ENCODE results near the gene HTT. TPM values are rescaled to one million over a fixed set of nuclear protein-coding genes. Genes with fewer than 3 reads are reported as not detected.

The HTT gene
- total RNA-seq, 2 experiments from 2014 or later: 72.0 to 83.7 TPM

- Mint-ChIP-seq H3K4me3 (no peak overlapping the region), H3K36me3 (ENCODE audit: low read depth) (peaks cover 47% of the 10 kb centered on the region), H3K4me1 (peaks cover 20% of the 10 kb centered on the region), H3K9me3 (no peaks in the 10 kb centered on the region), H3K27me3 (no peaks in the 10 kb centered on the region), H3K27ac (peak overlapping the region; percentile 67)
- ChIA-PET CTCF (interaction anchor here (0.8 to 1.6 kb wide), 4 partner anchors 7 to 61 kb away, joined by 3 read pairs; no protein-coding TSS in a partner anchor), POLR2A (no interaction called here)
- no peak for DNase-seq
These were observed 144.6 kb downstream of the HTT start for GRCh38 chr4:3218824-3219760.

GRCh38 chr4:3219761-3220475 is 145.4 kb downstream of the HTT start:
- H3K36me3 Mint-ChIP-seq (ENCODE audit: low read depth): peaks cover 43% of the 10 kb centered on the region
- ChIA-PET CTCF (interaction anchor here (0.8 to 1.2 kb wide), 2 partner anchors 52 to 62 kb away, joined by 3 read pairs; no protein-coding TSS in a partner anchor), POLR2A (no interaction called here)
- DNase-seq: no peak
- H3K9me3 Mint-ChIP-seq: no peaks in the 10 kb centered on the region
- H3K27ac Mint-ChIP-seq: peak overlapping the region; percentile 67
- H3K27me3 Mint-ChIP-seq: no peaks in the 10 kb centered on the region
- H3K4me1 Mint-ChIP-seq: peaks cover 20% of the 10 kb centered on the region
- no peak overlapping the region for H3K4me3 Mint-ChIP-seq

GRCh38 chr4:3220476-3221183 is 146.1 kb downstream of the HTT start:
- no peak for DNase-seq
- ChIA-PET POLR2A (no interaction called here), CTCF (no interaction called here)
- Mint-ChIP-seq H3K9me3 (no peaks in the 10 kb centered on the region), H3K4me1 (peaks cover 20% of the 10 kb centered on the region), H3K36me3 (ENCODE audit: low read depth) (peaks cover 39% of the 10 kb centered on the region), H3K4me3 (no peak overlapping the region), H3K27me3 (no peaks in the 10 kb centered on the region), H3K27ac (peak overlapping the region; percentile 11)

GRCh38 chr4:3221184-3221494 is 146.7 kb downstream of the HTT start:
- no peaks in the 10 kb centered on the region for H3K9me3 Mint-ChIP-seq
- CTCF ChIA-PET: no interaction called here
- H3K27ac Mint-ChIP-seq: no peak overlapping the region

GRCh38 chr4:3221996-3222395 is 147.5 kb downstream of the HTT start:
- CTCF ChIA-PET: no interaction called here
- peaks cover 20% of the 10 kb centered on the region for H3K4me1 Mint-ChIP-seq
- no peaks in the 10 kb centered on the region for H3K9me3 Mint-ChIP-seq
- H3K36me3 Mint-ChIP-seq (ENCODE audit: low read depth): peaks cover 36% of the 10 kb centered on the region
- no peaks in the 10 kb centered on the region for H3K27me3 Mint-ChIP-seq
- no peak for DNase-seq
- no peak overlapping the region for H3K4me3 Mint-ChIP-seq
- no peak overlapping the region for H3K27ac Mint-ChIP-seq
- POLR2A ChIA-PET: no interaction called here

More at GRCh38 chr4:3221184-3221494, 146.7 kb downstream of the HTT start:
- no peak overlapping the region for H3K4me3 Mint-ChIP-seq
- H3K36me3 Mint-ChIP-seq (ENCODE audit: low read depth): peaks cover 36% of the 10 kb centered on the region
- no peaks in the 10 kb centered on the region for H3K27me3 Mint-ChIP-seq
- H3K4me1 Mint-ChIP-seq: peaks cover 20% of the 10 kb centered on the region
- POLR2A ChIA-PET: no interaction called here
- DNase-seq: no peak

GRCh38 chr4:3223346-3223745 is 148.9 kb downstream of the HTT start:
- no peak for DNase-seq
- H3K27me3 Mint-ChIP-seq: no peaks in the 10 kb centered on the region
- ChIA-PET POLR2A (no interaction called here), CTCF (interaction anchor here (1.6 kb wide), 1 partner anchor 18 kb away, joined by 3 read pairs; no protein-coding TSS in a partner anchor)
- peak overlapping the region; percentile 71 for H3K27ac Mint-ChIP-seq
- no peak overlapping the region for H3K4me3 Mint-ChIP-seq
- H3K9me3 Mint-ChIP-seq: no peaks in the 10 kb centered on the region
- peaks cover 20% of the 10 kb centered on the region for H3K4me1 Mint-ChIP-seq
- H3K36me3 Mint-ChIP-seq (ENCODE audit: low read depth): peaks cover 35% of the 10 kb centered on the region

- ChIA-PET POLR2A (no interaction called here), CTCF (interaction anchor here (1.0 to 1.8 kb wide), 3 partner anchors 13 to 22 kb away, joined by 3 to 7 read pairs (median 3); no protein-coding TSS in a partner anchor)
- Mint-ChIP-seq H3K36me3 (ENCODE audit: low read depth) (peaks cover 35% of the 10 kb centered on the region), H3K4me3 (no peak overlapping the region), H3K27me3 (no peaks in the 10 kb centered on the region), H3K4me1 (peaks cover 15% of the 10 kb centered on the region), H3K9me3 (no peaks in the 10 kb centered on the region), H3K27ac (peak overlapping the region; percentile 37)
- DNase-seq: no peak
These were observed 149.7 kb downstream of the HTT start for GRCh38 chr4:3223956-3224748.

- CTCF ChIA-PET: interaction anchor here (0.5 to 1.8 kb wide), 6 partner anchors 14 to 612 kb away, joined by 3 to 7 read pairs (median 3); no protein-coding TSS in a partner anchor
- no peaks in the 10 kb centered on the region for H3K27me3 Mint-ChIP-seq
- peaks cover 4% of the 10 kb centered on the region for H3K4me1 Mint-ChIP-seq
- no peak for DNase-seq
- peak overlapping the region; percentile 32 for H3K27ac Mint-ChIP-seq
- H3K4me3 Mint-ChIP-seq: no peak overlapping the region
- POLR2A ChIA-PET: no interaction called here
- H3K9me3 Mint-ChIP-seq: no peaks in the 10 kb centered on the region
- H3K36me3 Mint-ChIP-seq (ENCODE audit: low read depth): peaks cover 37% of the 10 kb centered on the region
These were observed 150.8 kb downstream of the HTT start for GRCh38 chr4:3225071-3225850.

DNA sequence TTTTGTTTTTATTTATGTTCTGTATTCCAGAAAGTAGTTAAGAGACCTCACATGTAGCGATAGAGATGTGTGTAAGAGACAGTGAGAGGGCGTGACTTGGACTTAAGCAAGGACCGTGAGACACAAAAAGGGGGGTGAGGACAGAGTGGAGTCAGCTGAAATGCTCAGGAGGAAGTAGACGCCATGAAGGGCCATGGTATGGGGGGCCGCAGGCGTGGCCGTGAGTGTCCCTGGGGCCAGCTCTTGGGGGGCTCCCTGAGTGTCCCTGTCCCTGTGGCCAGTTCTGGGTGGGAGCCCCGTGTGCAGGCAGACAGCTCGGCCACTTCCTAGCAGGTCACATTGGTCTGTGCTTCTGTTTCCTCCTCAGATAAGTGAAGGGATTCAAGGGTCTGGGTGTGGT is 151.5 kb downstream of the HTT start:
- POLR2A ChIA-PET: no interaction called here
- no peak overlapping the region for H3K27ac Mint-ChIP-seq
- H3K36me3 Mint-ChIP-seq (ENCODE audit: low read depth): peaks cover 43% of the 10 kb centered on the region
- CTCF ChIA-PET: interaction anchor here (0.5 to 1.8 kb wide), 6 partner anchors 8 to 612 kb away, joined by 3 to 7 read pairs (median 3); no protein-coding TSS in a partner anchor
- no peaks in the 10 kb centered on the region for H3K4me1 Mint-ChIP-seq
- no peaks in the 10 kb centered on the region for H3K27me3 Mint-ChIP-seq
- no peak overlapping the region for H3K4me3 Mint-ChIP-seq
- H3K9me3 Mint-ChIP-seq: no peaks in the 10 kb centered on the region
- DNase-seq: no peak

DNA sequence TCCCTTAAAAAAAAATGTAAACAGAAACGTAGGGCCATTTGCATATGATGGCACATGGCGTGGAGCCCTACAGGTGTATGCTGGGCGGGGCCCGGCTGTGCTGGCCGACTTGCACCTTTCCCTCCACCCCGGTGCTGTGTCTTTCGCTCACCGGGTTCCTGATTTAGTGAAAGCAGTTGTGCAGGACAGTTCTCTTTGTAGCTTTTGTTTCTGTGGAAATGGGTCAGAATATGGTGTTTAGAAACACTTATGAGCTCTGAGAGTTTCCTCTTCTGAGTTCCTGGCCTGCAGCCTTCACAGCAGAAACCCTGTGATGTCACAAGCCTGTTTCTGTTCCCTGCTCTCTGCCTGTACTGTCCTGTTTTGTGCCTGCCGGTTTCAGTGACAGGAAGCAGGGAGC is 152.0 kb downstream of the HTT start:
- POLR2A ChIA-PET: no interaction called here
- no peak overlapping the region for H3K27ac Mint-ChIP-seq
- DNase-seq: no peak
- peaks cover 48% of the 10 kb centered on the region for H3K36me3 Mint-ChIP-seq (ENCODE audit: low read depth)
- H3K27me3 Mint-ChIP-seq: no peaks in the 10 kb centered on the region
- no peaks in the 10 kb centered on the region for H3K9me3 Mint-ChIP-seq
- H3K4me1 Mint-ChIP-seq: no peaks in the 10 kb centered on the region
- CTCF ChIA-PET: interaction anchor here (1.1 kb wide), 1 partner anchor 8 kb away, joined by 3 read pairs; no protein-coding TSS in a partner anchor
- no peak overlapping the region for H3K4me3 Mint-ChIP-seq

DNA sequence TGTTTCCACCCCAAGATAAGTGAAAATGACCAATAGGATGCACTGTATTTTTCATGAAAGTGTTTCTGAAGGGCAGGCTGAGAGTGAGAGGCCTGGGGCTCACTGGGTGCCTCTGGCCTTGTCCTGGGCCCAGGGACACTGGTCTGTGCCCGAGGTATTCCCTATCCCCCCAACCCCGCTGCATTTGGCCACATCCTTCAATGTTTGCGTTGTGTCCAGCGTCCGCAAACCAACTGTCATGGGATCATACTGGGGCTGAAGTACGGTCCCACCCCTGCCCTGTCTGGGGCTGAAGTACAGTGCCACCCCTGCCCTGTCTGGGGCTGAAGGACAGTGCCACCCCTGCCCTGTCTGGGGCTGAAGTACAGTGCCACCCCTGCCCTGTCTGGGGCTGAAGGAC is 152.5 kb downstream of the HTT start:
- H3K27me3 Mint-ChIP-seq: no peaks in the 10 kb centered on the region
- H3K27ac Mint-ChIP-seq: no peak overlapping the region
- no peak overlapping the region for H3K4me3 Mint-ChIP-seq
- CTCF ChIA-PET: interaction anchor here (1.1 kb wide), 1 partner anchor 9 kb away, joined by 3 read pairs; no protein-coding TSS in a partner anchor
- no peak for DNase-seq
- peaks cover 48% of the 10 kb centered on the region for H3K36me3 Mint-ChIP-seq (ENCODE audit: low read depth)
- POLR2A ChIA-PET: no interaction called here
- no peaks in the 10 kb centered on the region for H3K9me3 Mint-ChIP-seq
- no peaks in the 10 kb centered on the region for H3K4me1 Mint-ChIP-seq
